ENCODE data around the gene H6PD. TPM values are rescaled to one million over a fixed set of nuclear protein-coding genes. Genes with fewer than 3 reads are reported as not detected.

The H6PD gene
- total RNA-seq, 2 donors from 2014 or later: 33.3 to 40.6 TPM

GRCh38 chr1:9317072-9317471 is 82.5 kb downstream of the H6PD start:
- DNase-seq (no peak), ATAC-seq (no peak)
- intact Hi-C loops (cut with DNase I): no loop called here

DNA sequence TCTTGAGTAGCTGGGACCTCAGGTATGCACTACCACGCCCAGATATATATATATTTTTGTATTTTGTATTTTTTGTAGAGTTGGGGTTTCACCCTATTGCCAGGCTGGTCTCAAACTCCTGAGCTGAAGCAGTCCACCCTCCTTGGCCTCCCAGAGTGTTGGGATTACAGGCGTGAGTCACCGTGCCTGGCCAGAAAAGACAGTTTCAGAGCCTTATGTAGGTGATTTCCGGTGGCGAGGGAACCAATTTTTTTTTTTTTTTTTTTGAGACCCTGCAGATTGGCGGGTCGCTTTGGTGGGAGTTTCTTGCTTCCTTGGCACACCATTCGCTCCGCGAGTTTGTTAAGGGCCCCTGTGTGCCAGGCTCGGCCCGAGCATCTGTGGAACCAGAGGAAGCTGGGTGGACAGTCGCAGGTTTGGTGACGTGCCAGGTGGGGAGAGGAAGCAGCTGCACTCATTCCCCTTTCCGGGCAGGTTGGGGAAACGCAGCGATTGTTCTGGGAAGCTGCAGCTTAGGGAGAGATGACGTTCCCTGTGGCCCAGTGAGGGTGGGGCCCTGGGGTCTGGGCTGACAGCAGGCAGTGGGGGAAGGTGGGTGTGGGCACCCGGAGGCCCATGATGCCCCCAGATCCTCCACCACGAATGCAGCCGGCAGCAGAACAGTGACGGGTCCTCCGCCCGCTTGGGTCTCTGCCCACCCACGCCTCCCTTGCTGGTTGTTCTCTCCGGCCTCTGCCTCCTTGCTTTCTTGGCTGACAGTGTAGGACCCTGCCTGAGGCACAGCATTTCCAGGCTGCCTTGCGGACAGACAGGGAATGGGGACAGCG is 83.2 kb downstream of the H6PD start:
- peak; percentile 59 for DNase-seq
- intact Hi-C loops (cut with DNase I): no loop called here
- peak; percentile 8 to 27 for ATAC-seq

DNA sequence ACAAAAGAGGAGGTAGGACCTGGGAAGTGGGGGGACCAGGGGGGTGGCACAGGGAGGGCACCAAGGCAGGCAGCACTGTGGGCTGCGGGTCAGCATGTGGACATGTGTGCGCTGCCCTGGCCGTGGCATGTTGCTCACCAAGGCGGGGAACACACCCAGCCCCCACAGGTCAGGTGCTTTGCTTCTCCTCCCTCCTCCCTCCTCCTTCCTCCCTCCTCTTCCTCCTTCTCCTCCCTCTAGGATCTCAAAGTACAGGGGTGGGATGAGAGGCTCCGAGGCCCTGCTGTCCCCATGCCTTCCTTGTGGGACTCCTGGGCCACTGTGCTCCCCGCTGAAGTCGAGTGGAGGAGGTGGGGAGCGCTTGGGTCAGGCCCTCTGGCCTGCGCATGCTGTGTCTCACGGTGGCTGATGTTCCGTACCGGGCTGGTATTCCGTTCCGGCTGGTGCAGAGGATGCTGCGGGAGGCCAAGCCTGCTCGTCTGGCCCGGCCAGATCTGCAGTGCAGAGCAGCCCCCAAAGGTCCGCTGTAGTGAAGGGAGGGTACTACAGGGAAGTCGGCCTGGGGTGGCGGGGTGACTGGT is 84.7 kb downstream of the H6PD start:
- DNase-seq (no peak), ATAC-seq (no peak)
- intact Hi-C loops (cut with DNase I): no loop called here

GRCh38 chr1:9319789-9320519 is 85.4 kb downstream of the H6PD start:
- intact Hi-C loops (cut with DNase I): no loop called here
- DNase-seq (no peak), ATAC-seq (no peak)

Other genes starting within 250 kb of the H6PD start
- not detected for gene SLC2A7, start 208.4 kb upstream of the H6PD start, total RNA-seq
- 1 to 10 TPM; 2.0 to 3.8 TPM for gene SLC2A5, start 165.1 kb upstream of the H6PD start, total RNA-seq
- gene GPR157, start 105.7 kb upstream of the H6PD start, total RNA-seq: 10 to 100 TPM; 18.8 to 40.6 TPM
- gene SPSB1, start 58.1 kb downstream of the H6PD start, total RNA-seq: 10 to 100 TPM; 16.8 to 19.1 TPM